GM18526 (cell line): ENCODE measurements around the gene PIP5K1C.
A peak's percentile ranks its signal among the peaks of the same experiment; 100 is the strongest.

Experiments used
- POLR2A ChIP-seq: IDR thresholded peaks from 3 replicates; pipeline ENCODE4 v1.6.1; 2011; ENCODE audit not compliant: insufficient read length; ENCODE audit errors: extremely low read depth

The PIP5K1C gene

GRCh38 chr19:3700242-3701032 is at the start of gene PIP5K1C:
Gene PIP5K1C, minus strand, starts transcription at chr19:3700468. Its CDS starts 78 bp downstream, at chr19:3700390.
- TF ChIP-seq POLR2A = peak; percentile 47

GRCh38 chr19:3748965-3749364 is 48.7 kb upstream of the PIP5K1C start:
- TF ChIP-seq POLR2A = no peak

- TF ChIP-seq POLR2A = no peak
Measured at GRCh38 chr19:3746371-3747056, 46.2 kb upstream of the PIP5K1C start.

- no peak for TF ChIP-seq POLR2A
Measured at GRCh38 chr19:3745363-3746045, 45.2 kb upstream of the PIP5K1C start.

GRCh38 chr19:3743486-3743885 is 43.2 kb upstream of the PIP5K1C start:
- no peak for TF ChIP-seq POLR2A

GRCh38 chr19:3740431-3740830 is 40.2 kb upstream of the PIP5K1C start:
- no peak for TF ChIP-seq POLR2A

- no peak for TF ChIP-seq POLR2A
Measured at GRCh38 chr19:3738477-3739220, 38.4 kb upstream of the PIP5K1C start.

- TF ChIP-seq POLR2A = no peak
Measured at GRCh38 chr19:3737487-3738205, 37.4 kb upstream of the PIP5K1C start.

- no peak for TF ChIP-seq POLR2A
Measured at GRCh38 chr19:3736106-3736724, 35.9 kb upstream of the PIP5K1C start.

GRCh38 chr19:3734310-3734600 is 34.0 kb upstream of the PIP5K1C start:
- TF ChIP-seq POLR2A = no peak

GRCh38 chr19:3733549-3734309 is 33.5 kb upstream of the PIP5K1C start:
- TF ChIP-seq POLR2A = no peak

GRCh38 chr19:3732108-3732507 is 31.8 kb upstream of the PIP5K1C start:
- TF ChIP-seq POLR2A = no peak

- TF ChIP-seq POLR2A = no peak
Measured at GRCh38 chr19:3730457-3730958, 30.2 kb upstream of the PIP5K1C start.
